ENCODE data around the gene KRTAP12-2. TPM values are rescaled to one million over a fixed set of nuclear protein-coding genes. Genes with fewer than 3 reads are reported as not detected.

The KRTAP12-2 gene
- total RNA-seq, 4 donors from 2014 or later = not detected

DNA sequence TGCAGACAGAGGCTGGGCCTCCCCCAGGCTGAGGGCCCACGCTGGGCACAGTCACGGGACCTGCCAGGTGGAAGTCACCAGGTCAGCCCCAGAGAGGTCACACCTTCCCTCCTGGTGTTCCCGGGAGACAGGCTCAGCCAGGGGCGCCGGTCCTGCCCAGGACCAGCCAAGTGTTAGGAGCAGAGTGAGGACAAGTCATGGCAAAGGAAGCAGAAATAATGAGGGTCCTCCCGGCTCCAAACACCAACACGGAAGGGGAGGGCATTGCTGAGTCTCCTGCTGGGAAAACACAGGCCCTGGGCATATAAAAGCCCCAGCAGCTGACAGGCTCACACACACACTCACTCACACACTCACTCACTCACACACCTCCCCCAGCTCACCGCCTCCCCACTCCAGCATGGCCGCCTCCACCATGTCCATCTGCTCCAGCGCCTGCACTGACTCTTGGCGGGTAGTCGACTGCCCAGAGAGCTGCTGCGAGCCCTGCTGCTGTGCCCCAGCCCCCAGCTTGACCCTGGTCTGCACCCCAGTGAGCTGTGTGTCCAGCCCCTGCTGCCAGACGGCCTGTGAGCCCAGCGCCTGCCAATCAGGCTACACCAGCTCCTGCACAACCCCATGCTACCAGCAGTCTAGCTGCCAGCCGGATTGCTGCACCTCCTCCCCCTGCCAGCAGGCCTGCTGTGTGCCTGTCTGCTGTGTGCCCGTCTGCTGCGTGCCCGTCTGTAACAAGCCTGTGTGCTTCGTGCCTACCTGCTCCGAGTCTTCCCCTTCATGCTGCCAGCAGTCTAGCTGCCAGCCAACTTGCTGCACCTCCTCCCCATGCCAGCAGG lies 29.5 kb downstream of the KRTAP12-2 start, which contains the start of gene KRTAP10-10:
TSS of gene KRTAP10-10 (plus strand) at position 339 of the 833 bp plus-strand sequence. CDS start at position 401, 62 bp downstream.
- intact Hi-C loops (cut with DNase I) = no loop called here
- H3K27me3 ChIP-seq = peaks cover 0 to 62% (median 2%) of the 10 kb centered on the region in 4 donors
- WGBS = 50% methylated on average over 8 of the region's 21 CpGs
- peaks cover 0 to 18% (median 4%) of the 10 kb centered on the region in 4 donors for H3K9me3 ChIP-seq
- peak; percentile 53 for DNase-seq (ENCODE audit: extremely low spot score)
- no peak within 1 kb of the TSS for H3K4me3 ChIP-seq
- TF ChIP-seq EP300 (IDR thresholded peaks at IDR 0.05) (no peak), POLR2AphosphoS5 (IDR thresholded peaks at IDR 0.05) (no peak), POLR2A (IDR thresholded peaks at IDR 0.05; ENCODE audit: low read depth) (no peak), CTCF (IDR thresholded peaks at IDR 0.05) (no peak)
- no peak within 1 kb of the TSS for H3K27ac ChIP-seq (replicated peaks in 1 of 4)
- no peaks in the 10 kb centered on the region for H3K36me3 ChIP-seq
- H3K4me1 ChIP-seq = no peaks in the 10 kb centered on the region

DNA sequence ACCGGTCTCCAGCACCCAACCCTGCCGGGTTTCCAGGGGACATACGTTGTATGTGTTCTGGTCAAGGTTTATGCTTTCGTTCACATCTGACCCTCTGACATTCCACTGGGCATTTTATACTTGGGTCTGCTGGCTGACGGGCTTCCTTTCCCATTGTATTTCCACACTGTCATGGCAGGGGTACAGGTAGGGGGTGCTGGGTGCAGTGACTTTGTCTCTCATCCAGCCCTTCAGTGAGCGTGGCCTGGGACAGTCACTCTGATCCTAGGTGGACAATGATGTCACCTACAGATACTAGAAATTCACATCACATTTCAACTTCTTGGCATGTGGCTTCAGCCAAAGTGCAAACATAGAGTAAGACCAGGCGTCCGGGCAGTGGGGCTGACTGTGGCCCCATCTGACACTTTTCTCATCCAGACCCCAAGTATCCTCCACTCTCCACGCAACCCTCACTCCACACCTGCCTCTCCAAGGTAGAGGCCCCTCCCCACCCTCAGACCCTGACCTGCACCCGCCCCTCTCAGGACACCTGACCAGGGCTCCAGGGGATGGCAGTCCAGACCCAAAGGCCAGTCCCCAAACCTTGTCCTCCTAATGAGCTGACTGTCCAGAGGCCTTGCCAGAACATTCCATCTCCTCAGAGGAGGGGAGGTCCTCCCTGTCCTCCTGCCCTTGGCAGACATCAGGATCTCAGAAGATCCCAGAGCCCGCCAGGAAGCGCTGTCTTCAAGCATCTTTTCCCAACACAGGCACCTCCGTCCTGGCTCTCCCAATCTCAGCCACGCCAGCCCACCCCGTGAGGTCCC lies 30.3 kb downstream of the KRTAP12-2 start:
- intact Hi-C loops (cut with DNase I) = no loop called here
- WGBS = 87% methylated on average over 11 of the region's 15 CpGs
- peaks cover 0 to 58% (median 2%) of the 10 kb centered on the region in 4 donors for H3K27me3 ChIP-seq

GRCh38 chr21:44632067-44632466 lies 34.7 kb downstream of the KRTAP12-2 start:
- peaks cover 0 to 29% (median 26%) of the 10 kb centered on the region in 4 donors for H3K9me3 ChIP-seq
- TF ChIP-seq CTCF (IDR thresholded peaks at IDR 0.05) (no peak), POLR2AphosphoS5 (IDR thresholded peaks at IDR 0.05) (no peak), EP300 (IDR thresholded peaks at IDR 0.05) (no peak), POLR2A (IDR thresholded peaks at IDR 0.05; ENCODE audit: low read depth) (no peak)
- H3K4me1 ChIP-seq = no peaks in the 10 kb centered on the region
- peaks cover 0 to 38% (median 0%) of the 10 kb centered on the region in 4 donors for H3K27me3 ChIP-seq
- intact Hi-C loops (cut with DNase I) = no loop called here
- WGBS = 89% methylated on average over 1 of the region's 1 CpG
- H3K27ac ChIP-seq (replicated peaks in 1 of 4) = no peak overlapping the region
- no peak overlapping the region for H3K4me3 ChIP-seq
- no peaks in the 10 kb centered on the region for H3K36me3 ChIP-seq
- DNase-seq (ENCODE audit: extremely low spot score) = no peak

More for the DNA sequence above, 30.3 kb downstream of the KRTAP12-2 start:
- TF ChIP-seq CTCF (IDR thresholded peaks at IDR 0.05) (no peak), POLR2A (IDR thresholded peaks at IDR 0.05; ENCODE audit: low read depth) (no peak), POLR2AphosphoS5 (IDR thresholded peaks at IDR 0.05) (no peak), EP300 (IDR thresholded peaks at IDR 0.05) (no peak)
- H3K4me1 ChIP-seq = no peaks in the 10 kb centered on the region
- no peaks in the 10 kb centered on the region for H3K36me3 ChIP-seq
- no peak overlapping the region for H3K4me3 ChIP-seq
- peaks cover 0 to 26% (median 12%) of the 10 kb centered on the region in 4 donors for H3K9me3 ChIP-seq
- peak; percentile 79 for DNase-seq (ENCODE audit: extremely low spot score)
- no peak overlapping the region for H3K27ac ChIP-seq (replicated peaks in 1 of 4)

DNA sequence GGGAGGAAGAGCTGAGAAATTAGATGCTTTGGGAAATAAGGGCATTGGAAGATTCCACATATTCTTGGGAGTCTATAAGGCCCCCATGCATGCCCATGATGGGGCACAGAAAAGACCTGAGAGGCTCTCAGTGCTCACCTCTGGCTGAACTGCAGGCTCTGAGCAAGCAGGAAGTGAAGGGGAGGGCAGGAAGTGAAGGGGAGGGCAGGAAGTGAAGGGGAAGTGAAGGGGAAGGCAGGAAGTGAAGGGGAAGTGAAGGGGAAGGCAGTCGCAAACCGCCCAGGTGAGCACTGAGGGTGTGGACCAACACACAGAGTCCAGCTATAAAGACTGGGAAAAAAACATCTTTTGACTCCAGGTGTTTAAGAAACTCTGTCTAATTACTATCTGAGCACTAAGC lies 36.3 kb downstream of the KRTAP12-2 start:
- DNase-seq (ENCODE audit: extremely low spot score) = peak; percentile 34
- 91% methylated on average over 2 of the region's 2 CpGs for WGBS
- Histone ChIP-seq H3K9me3 (peaks cover 0 to 29% (median 26%) of the 10 kb centered on the region in 4 donors), H3K36me3 (no peaks in the 10 kb centered on the region), H3K4me3 (no peak overlapping the region), H3K27ac (replicated peaks in 1 of 4) (no peak overlapping the region), H3K4me1 (peaks cover 0 to 5% (median 0%) of the 10 kb centered on the region in 4 donors), H3K27me3 (peaks cover 0 to 43% (median 0%) of the 10 kb centered on the region in 4 donors)
- intact Hi-C loops (cut with DNase I) = no loop called here
- no peak for TF ChIP-seq CTCF (IDR thresholded peaks at IDR 0.05)
- no peak for TF ChIP-seq POLR2A (IDR thresholded peaks at IDR 0.05; ENCODE audit: low read depth)
- TF ChIP-seq EP300 (IDR thresholded peaks at IDR 0.05) = no peak
- TF ChIP-seq POLR2AphosphoS5 (IDR thresholded peaks at IDR 0.05) = no peak
